HEK293 (cell line): Measurements from ENCODE around the gene BAIAP2L2.

ENCODE experiments used
- CTCF ChIA-PET: fragments of 350-600 bp; formaldehyde crosslinking; extraction: SDS; loops from one replicate; lab custom pipeline; 2021; ENCODE audit warnings: antibody characterized with exemption; lab: Yijun Ruan, JAX
- POLR2A ChIA-PET: fragments of 300-600 bp; formaldehyde crosslinking; extraction: SDS; loops from one replicate; lab custom pipeline; 2020; ENCODE audit warnings: antibody characterized with exemption, inconsistent platforms; lab: Yijun Ruan, JAX
- H3K27ac ChIP-seq: fragments of 200-500 bp; sonication (Bioruptor generic); 2 replicates; pipeline ENCODE4 v1.5.1; 2014; ENCODE audit warnings: low read depth, low read length, control low read depth, inconsistent platforms; ENCODE audit errors: extremely low read depth
- H3K36me3 ChIP-seq, 2 experiments: fragments of 200-500 bp in 1 of 2; sonication (Bioruptor generic) in 1 of 2; 1 replicate in 1 of 2; 2 replicates in 1 of 2; pipeline ENCODE4 v1.5.1; 2014 to 2017; ENCODE audit warnings: inconsistent platforms in 2 of 2, low read length in 2 of 2; ENCODE audit not compliant: control insufficient read depth in 2 of 2, insufficient read depth in 1 of 2
- H3K4me1 ChIP-seq: fragments of 200-500 bp; sonication (Bioruptor generic); 2 replicates; pipeline ENCODE4 v1.5.1; 2014; ENCODE audit warnings: mild to moderate bottlenecking, low read length, inconsistent platforms; ENCODE audit not compliant: control insufficient read depth, insufficient read depth
- H3K4me3 ChIP-seq: 2 replicates; pipeline ENCODE4 v1.5.1; 2011; ENCODE audit warnings: low read depth, mild to moderate bottlenecking, control low read depth, low read length, moderate library complexity
- H3K9me3 ChIP-seq: fragments of 200-500 bp; sonication (Bioruptor generic); 2 replicates; pipeline ENCODE4 v1.5.1; 2014; ENCODE audit warnings: low read depth, low read length, inconsistent platforms; ENCODE audit not compliant: control insufficient read depth, insufficient read depth
- GLIS1 ChIP-seq: fragments of 450-650 bp; formaldehyde crosslinking; IDR thresholded peaks from 2 replicates; pipeline ENCODE4 v1.5.1; 2016; ENCODE audit warnings: missing biosample characterization, missing genetic modification characterization
- HOXD13 ChIP-seq: sonication (generic); formaldehyde crosslinking; IDR thresholded peaks from 2 replicates; pipeline ENCODE4 v1.8.0; 2022; ENCODE audit warnings: missing genetic modification reagents, borderline replicate concordance
- KLF16 ChIP-seq: fragments of 450-650 bp; formaldehyde crosslinking; IDR thresholded peaks from 2 replicates; pipeline ENCODE4 v1.5.1; 2017; ENCODE audit warnings: missing biosample characterization, missing genetic modification characterization
- KLF8 ChIP-seq: fragments of 450-650 bp; formaldehyde crosslinking; IDR thresholded peaks from 2 replicates; pipeline ENCODE4 v1.5.1; 2016; ENCODE audit warnings: missing biosample characterization, missing genetic modification characterization
- PRDM2 ChIP-seq: fragments of 450-650 bp; formaldehyde crosslinking; IDR thresholded peaks from 2 replicates; pipeline ENCODE4 v1.5.1; 2016; ENCODE audit warnings: missing biosample characterization, missing genetic modification characterization, borderline replicate concordance
- SP2 ChIP-seq: fragments of 450-650 bp; formaldehyde crosslinking; IDR thresholded peaks from 2 replicates; pipeline ENCODE4 v1.5.1; 2016; ENCODE audit warnings: missing biosample characterization, missing genetic modification characterization
- ZNF10 ChIP-seq: fragments of 450-650 bp; formaldehyde crosslinking; IDR thresholded peaks from 2 replicates; pipeline ENCODE4 v1.5.1; 2017; ENCODE audit warnings: missing biosample characterization, missing genetic modification characterization
- ZNF174 ChIP-seq: fragments of 450-650 bp; formaldehyde crosslinking; IDR thresholded peaks from 2 replicates; pipeline ENCODE4 v1.5.0; 2017; ENCODE audit warnings: missing biosample characterization, mild to moderate bottlenecking, missing genetic modification characterization
- ZNF184 ChIP-seq: fragments of 450-650 bp; IDR thresholded peaks from 2 replicates; pipeline ENCODE4 v1.5.1; 2018; ENCODE audit warnings: missing biosample characterization, mild to moderate bottlenecking, missing genetic modification characterization
- ZNF37A ChIP-seq: fragments of 450-650 bp; IDR thresholded peaks from 2 replicates; pipeline ENCODE4 v1.5.1; 2018; ENCODE audit warnings: missing biosample characterization, missing genetic modification characterization
- ZNF548 ChIP-seq: fragments of 450-650 bp; formaldehyde crosslinking; IDR thresholded peaks from 2 replicates; pipeline ENCODE4 v1.5.1; 2016; ENCODE audit warnings: missing biosample characterization, missing genetic modification characterization
- ZNF621 ChIP-seq: fragments of 450-650 bp; formaldehyde crosslinking; IDR thresholded peaks from 2 replicates; pipeline ENCODE4 v1.5.1; 2017; ENCODE audit warnings: missing biosample characterization, missing genetic modification characterization
- ZNF626 ChIP-seq: fragments of 450-650 bp; sonication (Bioruptor Pico); formaldehyde crosslinking; IDR thresholded peaks from 2 replicates; pipeline ENCODE4 v1.5.1; 2018; ENCODE audit warnings: missing biosample characterization, missing genetic modification characterization, inconsistent platforms
- ZNF664 ChIP-seq: fragments of 450-650 bp; formaldehyde crosslinking; IDR thresholded peaks from 2 replicates; pipeline ENCODE4 v1.5.1; 2016; ENCODE audit warnings: missing biosample characterization, missing genetic modification characterization
- ZNF707 ChIP-seq: fragments of 450-650 bp; formaldehyde crosslinking; IDR thresholded peaks from 2 replicates; pipeline ENCODE4 v1.5.1; 2016; ENCODE audit warnings: missing biosample characterization, missing genetic modification characterization
- TF ChIP-seq, protein P1 (sequence below): fragments of 450-650 bp; IDR thresholded peaks from 2 replicates; pipeline ENCODE4 v1.5.1; 2018; ENCODE audit warnings: missing biosample characterization, missing genetic modification characterization

Gene BAIAP2L2

GRCh38 chr22:38082986-38083710 lies 27.3 kb downstream of the BAIAP2L2 start:
- H3K4me1 ChIP-seq, result no peaks in the 10 kb centered on the region
- TF ChIP-seq ZNF707, result no peak
- TF ChIP-seq ZNF626 (tag by site-specific recombination), result no peak
- TF ChIP-seq ZNF10 (tag by site-specific recombination), result no peak
- no peak for TF ChIP-seq ZNF184 (tag by site-specific recombination)
- TF ChIP-seq GLIS1, result no peak
- TF ChIP-seq ZNF621 (tag by site-specific recombination), result no peak
- TF ChIP-seq ZNF664 (tag by site-specific recombination), result no peak
- no peak for TF ChIP-seq PRDM2 (tag by site-specific recombination)
- TF ChIP-seq HOXD13, result no peak
- no peak for TF ChIP-seq SP2 (tag by site-specific recombination)
- TF ChIP-seq ZNF548 (tag by site-specific recombination), result no peak
- TF ChIP-seq KLF16, result no peak
- ChIA-PET CTCF (interaction anchor here (1.7 kb wide), 1 partner anchor 31 kb away, joined by 7 read pairs; no protein-coding TSS in a partner anchor), POLR2A (no interaction called here)
- no peak overlapping the region for H3K4me3 ChIP-seq
- H3K27ac ChIP-seq, result no peak overlapping the region
- H3K9me3 ChIP-seq, result no peaks in the 10 kb centered on the region
- H3K36me3 ChIP-seq, result peaks cover 0 to 25% of the 10 kb centered on the region in 2 experiments; a peak in 2 of 3 replicates

DNA sequence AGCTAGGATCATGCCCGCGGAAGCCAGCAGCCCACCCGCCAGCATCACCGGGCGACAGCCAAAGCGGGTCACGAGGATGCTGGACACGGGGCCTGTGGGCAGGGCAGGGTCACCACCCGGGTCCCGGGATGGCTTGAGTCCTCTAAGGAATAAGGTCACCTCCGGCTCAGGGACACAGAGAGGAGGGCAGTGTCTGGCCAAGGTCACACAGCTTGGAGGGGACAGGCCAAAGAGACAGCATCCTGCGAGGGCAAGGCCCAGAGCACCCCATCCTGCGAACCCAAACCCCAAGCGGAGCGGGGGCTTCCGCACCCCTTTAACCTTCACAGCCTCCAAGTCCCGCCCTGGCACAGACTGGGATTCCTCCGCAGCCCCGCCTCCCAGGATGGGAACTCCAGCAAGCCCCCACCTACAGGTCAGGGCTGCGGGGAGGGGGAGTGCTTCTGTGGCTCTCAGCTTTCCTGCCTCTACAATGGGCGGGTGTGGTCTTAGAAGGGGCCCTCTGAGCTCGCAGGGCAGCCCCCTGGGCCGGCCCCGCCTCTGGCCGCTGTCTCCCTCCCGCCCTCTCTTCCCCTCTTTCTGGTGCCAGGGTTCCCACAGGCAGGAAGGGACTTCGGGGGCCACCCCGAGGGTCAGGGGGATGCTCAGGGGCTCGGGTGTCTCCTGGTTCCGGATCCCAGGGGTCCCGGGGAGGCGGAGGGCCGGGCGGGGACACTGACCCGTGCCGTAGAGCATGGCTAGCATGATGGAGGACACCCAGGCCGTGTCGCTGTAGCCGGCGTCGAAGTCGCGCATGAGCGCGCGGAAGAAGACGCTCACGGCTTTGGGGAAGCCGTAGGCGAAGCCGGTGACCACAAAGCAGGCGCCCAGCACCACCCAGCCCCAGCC lies 28.3 kb downstream of the BAIAP2L2 start:
- H3K27ac ChIP-seq, result no peak overlapping the region
- ChIA-PET CTCF (interaction anchor here (1.5 kb wide), 1 partner anchor 18 kb away, joined by 4 read pairs; no protein-coding TSS in a partner anchor), POLR2A (interaction anchor here (0.6 kb wide), 1 partner anchor 365 kb away, joined by 3 read pairs; no protein-coding TSS in a partner anchor)
- TF ChIP-seq KLF8 (tag by site-specific recombination) (0 out of 2 replicates have a peak, but pooled peaks have one; percentile 14), SP2 (tag by site-specific recombination) (peak; percentile 37; the same call in 1 of the 2 replicates), ZNF37A (no peak), ZNF174 (tag by site-specific recombination) (no peak)
- TF ChIP-seq, protein P1, sequence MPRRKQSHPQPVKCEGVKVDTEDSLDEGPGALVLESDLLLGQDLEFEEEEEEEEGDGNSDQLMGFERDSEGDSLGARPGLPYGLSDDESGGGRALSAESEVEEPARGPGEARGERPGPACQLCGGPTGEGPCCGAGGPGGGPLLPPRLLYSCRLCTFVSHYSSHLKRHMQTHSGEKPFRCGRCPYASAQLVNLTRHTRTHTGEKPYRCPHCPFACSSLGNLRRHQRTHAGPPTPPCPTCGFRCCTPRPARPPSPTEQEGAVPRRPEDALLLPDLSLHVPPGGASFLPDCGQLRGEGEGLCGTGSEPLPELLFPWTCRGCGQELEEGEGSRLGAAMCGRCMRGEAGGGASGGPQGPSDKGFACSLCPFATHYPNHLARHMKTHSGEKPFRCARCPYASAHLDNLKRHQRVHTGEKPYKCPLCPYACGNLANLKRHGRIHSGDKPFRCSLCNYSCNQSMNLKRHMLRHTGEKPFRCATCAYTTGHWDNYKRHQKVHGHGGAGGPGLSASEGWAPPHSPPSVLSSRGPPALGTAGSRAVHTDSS, result no peak
- no peaks in the 10 kb centered on the region for H3K9me3 ChIP-seq
- H3K36me3 ChIP-seq, result peaks cover 0 to 20% of the 10 kb centered on the region in 2 experiments; a peak in 1 of 3 replicates
- no peaks in the 10 kb centered on the region for H3K4me1 ChIP-seq
- no peak overlapping the region for H3K4me3 ChIP-seq
